ENCODE data around the gene FBRSL1. TPM values are rescaled to one million over a fixed set of nuclear protein-coding genes. Genes with fewer than 3 reads are reported as not detected.

The FBRSL1 gene
- total RNA-seq, 3 donors from 2014 or later (not counting 1 experiment from before 2014, with no cell fraction given) = 67.5 to 78.0 (median 76.2) TPM

- no peak for TF ChIP-seq CTCF (IDR thresholded peaks at IDR 0.05)
- H3K4me3 ChIP-seq (ENCODE audit: low read length) = no peak overlapping the region
- H3K4me1 ChIP-seq (ENCODE audit: control insufficient read depth, insufficient read depth, low read length) = peaks cover 11% of the 10 kb centered on the region
- no peaks in the 10 kb centered on the region for H3K9me3 ChIP-seq (ENCODE audit: control insufficient read depth, insufficient read depth, low read length)
- H3K27me3 ChIP-seq (ENCODE audit: control insufficient read depth, insufficient read depth, low read length) = no peaks in the 10 kb centered on the region
- H3K36me3 Mint-ChIP-seq = no peaks in the 10 kb centered on the region
- no peak overlapping the region for H3K27ac Mint-ChIP-seq
- ATAC-seq (no peak), DNase-seq (no peak)
- no peaks in the 10 kb centered on the region for H3K27me3 Mint-ChIP-seq (ENCODE audit: low read depth in 2 of 2)
- H3K4me3 Mint-ChIP-seq = no peak overlapping the region
- H3K4me1 Mint-ChIP-seq = peaks cover 0 to 12% of the 10 kb centered on the region in 2 donors
- H3K36me3 ChIP-seq (ENCODE audit: control insufficient read depth, insufficient read depth, low read length) = peaks cover 6% of the 10 kb centered on the region
- intact Hi-C loops (cut with micrococcal nuclease) = no loop called here
- no peak overlapping the region for H3K27ac ChIP-seq (ENCODE audit: low read length)
- WGBS (ENCODE audit: insufficient coverage) = 94% methylated on average over 17 of the region's 21 CpGs
- no peaks in the 10 kb centered on the region for H3K9me3 Mint-ChIP-seq
Measured at GRCh38 chr12:132547205-132547740, 57.3 kb downstream of the FBRSL1 start.

- H3K4me3 ChIP-seq (ENCODE audit: low read length) = no peak overlapping the region
- peaks cover 7% of the 10 kb centered on the region for H3K36me3 ChIP-seq (ENCODE audit: control insufficient read depth, insufficient read depth, low read length)
- H3K27ac ChIP-seq (ENCODE audit: low read length) = no peak overlapping the region
- no peak overlapping the region for H3K4me3 Mint-ChIP-seq
- H3K9me3 Mint-ChIP-seq = no peaks in the 10 kb centered on the region
- WGBS (ENCODE audit: insufficient coverage) = 97% methylated on average over 28 of the region's 28 CpGs
- intact Hi-C loops (cut with micrococcal nuclease) = no loop called here
- H3K27ac Mint-ChIP-seq = no peak overlapping the region
- no peaks in the 10 kb centered on the region for H3K27me3 ChIP-seq (ENCODE audit: control insufficient read depth, insufficient read depth, low read length)
- H3K36me3 Mint-ChIP-seq = no peaks in the 10 kb centered on the region
- peaks cover 0 to 15% of the 10 kb centered on the region in 2 donors for H3K4me1 Mint-ChIP-seq
- DNase-seq (no peak), ATAC-seq (no peak)
- TF ChIP-seq CTCF (IDR thresholded peaks at IDR 0.05) = no peak
- peaks cover 3% of the 10 kb centered on the region for H3K4me1 ChIP-seq (ENCODE audit: control insufficient read depth, insufficient read depth, low read length)
- H3K9me3 ChIP-seq (ENCODE audit: control insufficient read depth, insufficient read depth, low read length) = no peaks in the 10 kb centered on the region
- H3K27me3 Mint-ChIP-seq (ENCODE audit: low read depth in 2 of 2) = no peaks in the 10 kb centered on the region
Measured at GRCh38 chr12:132548430-132549058, 58.6 kb downstream of the FBRSL1 start.

GRCh38 chr12:132549059-132549458 lies 59.1 kb downstream of the FBRSL1 start:
- H3K27ac Mint-ChIP-seq = no peak overlapping the region
- 95% methylated on average over 33 of the region's 33 CpGs for WGBS (ENCODE audit: insufficient coverage)
- H3K36me3 Mint-ChIP-seq = no peaks in the 10 kb centered on the region
- H3K4me3 ChIP-seq (ENCODE audit: low read length) = no peak overlapping the region
- H3K27ac ChIP-seq (ENCODE audit: low read length) = no peak overlapping the region
- DNase-seq = no peak
- H3K9me3 ChIP-seq (ENCODE audit: control insufficient read depth, insufficient read depth, low read length) = no peaks in the 10 kb centered on the region
- no peak for ATAC-seq
- no peak overlapping the region for H3K4me3 Mint-ChIP-seq
- intact Hi-C loops (cut with micrococcal nuclease) = no loop called here
- no peaks in the 10 kb centered on the region for H3K27me3 ChIP-seq (ENCODE audit: control insufficient read depth, insufficient read depth, low read length)
- H3K27me3 Mint-ChIP-seq (ENCODE audit: low read depth in 2 of 2) = no peaks in the 10 kb centered on the region
- H3K4me1 ChIP-seq (ENCODE audit: control insufficient read depth, insufficient read depth, low read length) = peaks cover 1% of the 10 kb centered on the region
- peaks cover 0 to 13% of the 10 kb centered on the region in 2 donors for H3K4me1 Mint-ChIP-seq
- TF ChIP-seq CTCF (IDR thresholded peaks at IDR 0.05) = no peak
- H3K36me3 ChIP-seq (ENCODE audit: control insufficient read depth, insufficient read depth, low read length) = peaks cover 7% of the 10 kb centered on the region
- H3K9me3 Mint-ChIP-seq = no peaks in the 10 kb centered on the region

Measured in natural killer cell (primary cell).